Measurements from ENCODE around the gene RCC2. TPM values are rescaled to one million over a fixed set of nuclear protein-coding genes. Genes with fewer than 3 reads are reported as not detected.
"Not testable (repeated sequence)": the region's sequence is repeated elsewhere in the genome, so short reads cannot be mapped to it uniquely, and the experiment has no call there.

Gene RCC2
- total RNA-seq (36.9 TPM), polyA plus RNA-seq (24.0 TPM)

GRCh38 chr1:17439250-17440073, at the start of gene RCC2:
Gene RCC2 (minus strand): TSS chr1:17439677. CDS start chr1:17438514, 1,163 bp downstream.
- Histone ChIP-seq H3K4me1 (ENCODE audit: insufficient read depth) (no peaks in the 10 kb centered on the region), H3K36me3 (ENCODE audit: insufficient read depth) (no peaks in the 10 kb centered on the region), H3K27ac (ENCODE audit: low read depth) (peak within 1 kb of the TSS; percentile 78), H3K4me3 (ENCODE audit: low read depth, low read length) (peak within 1 kb of the TSS; percentile 95)
- under 1% methylated on average over 75 of the region's 75 CpGs for WGBS
- DNase-seq (ENCODE audit: extremely low spot score) = peak; percentile 54

GRCh38 chr1:17486242-17486641, 46.8 kb upstream of the RCC2 start:
- 83% methylated on average over 9 of the region's 9 CpGs for WGBS
- no peak for DNase-seq (ENCODE audit: extremely low spot score)
- H3K27ac ChIP-seq (ENCODE audit: low read depth) = no peak overlapping the region
- H3K4me3 ChIP-seq (ENCODE audit: low read depth, low read length) = no peak overlapping the region
- no peaks in the 10 kb centered on the region for H3K36me3 ChIP-seq (ENCODE audit: insufficient read depth)
- no peaks in the 10 kb centered on the region for H3K4me1 ChIP-seq (ENCODE audit: insufficient read depth)

- H3K4me1 ChIP-seq (ENCODE audit: insufficient read depth) = no peaks in the 10 kb centered on the region
- H3K27ac ChIP-seq (ENCODE audit: low read depth) = no peak overlapping the region
- 69% methylated on average over 10 of the region's 10 CpGs for WGBS
- DNase-seq (ENCODE audit: extremely low spot score) = no peak
- no peak overlapping the region for H3K4me3 ChIP-seq (ENCODE audit: low read depth, low read length)
- no peaks in the 10 kb centered on the region for H3K36me3 ChIP-seq (ENCODE audit: insufficient read depth)
Measured at GRCh38 chr1:17485281-17485680, 45.8 kb upstream of the RCC2 start.

GRCh38 chr1:17481981-17482380, 42.5 kb upstream of the RCC2 start:
- H3K4me1 ChIP-seq (ENCODE audit: insufficient read depth); H3K27ac ChIP-seq (ENCODE audit: low read depth); H3K36me3 ChIP-seq (ENCODE audit: insufficient read depth); DNase-seq (ENCODE audit: extremely low spot score); H3K4me3 ChIP-seq (ENCODE audit: low read depth, low read length): not testable (repeated sequence)
- WGBS = 87% methylated on average over 10 of the region's 10 CpGs

DNA sequence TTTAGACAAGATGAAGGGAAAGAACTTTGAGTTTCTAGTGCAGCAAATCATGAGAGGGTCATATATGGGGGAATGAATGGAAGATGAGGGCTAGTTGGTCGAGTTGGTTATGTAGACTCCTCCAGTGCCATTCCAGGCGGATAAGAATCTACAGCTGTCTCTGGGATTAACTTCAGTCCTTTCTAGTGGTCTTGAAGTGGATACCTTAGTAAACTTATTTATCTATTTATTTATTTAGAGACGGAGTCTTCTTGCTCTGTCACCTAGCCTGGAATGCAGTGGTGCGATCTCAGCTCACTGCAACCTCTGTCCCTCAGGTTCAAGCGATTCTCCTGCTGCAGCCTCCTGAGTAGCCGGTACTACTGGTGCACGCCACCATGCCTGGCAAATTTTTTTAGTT, 41.4 kb upstream of the RCC2 start:
- Histone ChIP-seq H3K4me1 (ENCODE audit: insufficient read depth) (no peaks in the 10 kb centered on the region), H3K27ac (ENCODE audit: low read depth) (no peak overlapping the region), H3K4me3 (ENCODE audit: low read depth, low read length) (no peak overlapping the region), H3K36me3 (ENCODE audit: insufficient read depth) (no peaks in the 10 kb centered on the region)
- no peak for DNase-seq (ENCODE audit: extremely low spot score)
- 79% methylated on average over 7 of the region's 7 CpGs for WGBS

GRCh38 chr1:17475752-17476151, 36.3 kb upstream of the RCC2 start:
- no peaks in the 10 kb centered on the region for H3K36me3 ChIP-seq (ENCODE audit: insufficient read depth)
- H3K4me3 ChIP-seq (ENCODE audit: low read depth, low read length) = no peak overlapping the region
- no peak overlapping the region for H3K27ac ChIP-seq (ENCODE audit: low read depth)
- WGBS = 62% methylated on average over 3 of the region's 3 CpGs
- peak; percentile 47 for DNase-seq (ENCODE audit: extremely low spot score)
- no peaks in the 10 kb centered on the region for H3K4me1 ChIP-seq (ENCODE audit: insufficient read depth)

- H3K27ac ChIP-seq (ENCODE audit: low read depth); DNase-seq (ENCODE audit: extremely low spot score); H3K4me1 ChIP-seq (ENCODE audit: insufficient read depth); H3K36me3 ChIP-seq (ENCODE audit: insufficient read depth); H3K4me3 ChIP-seq (ENCODE audit: low read depth, low read length): not testable (repeated sequence)
- WGBS = 88% methylated on average over 20 of the region's 20 CpGs
Measured at GRCh38 chr1:17474836-17475555, 35.5 kb upstream of the RCC2 start.

GRCh38 chr1:17472814-17473213, 33.3 kb upstream of the RCC2 start:
- Histone ChIP-seq H3K27ac (ENCODE audit: low read depth) (no peak overlapping the region), H3K4me1 (ENCODE audit: insufficient read depth) (no peaks in the 10 kb centered on the region), H3K4me3 (ENCODE audit: low read depth, low read length) (no peak overlapping the region), H3K36me3 (ENCODE audit: insufficient read depth) (no peaks in the 10 kb centered on the region)
- WGBS = 53% methylated on average over 5 of the region's 5 CpGs
- DNase-seq (ENCODE audit: extremely low spot score) = no peak

GRCh38 chr1:17471393-17471792, 31.9 kb upstream of the RCC2 start:
- Histone ChIP-seq H3K4me1 (ENCODE audit: insufficient read depth) (no peaks in the 10 kb centered on the region), H3K27ac (ENCODE audit: low read depth) (no peak overlapping the region), H3K36me3 (ENCODE audit: insufficient read depth) (no peaks in the 10 kb centered on the region), H3K4me3 (ENCODE audit: low read depth, low read length) (no peak overlapping the region)
- DNase-seq (ENCODE audit: extremely low spot score) = no peak
- 91% methylated on average over 2 of the region's 2 CpGs for WGBS

DNA sequence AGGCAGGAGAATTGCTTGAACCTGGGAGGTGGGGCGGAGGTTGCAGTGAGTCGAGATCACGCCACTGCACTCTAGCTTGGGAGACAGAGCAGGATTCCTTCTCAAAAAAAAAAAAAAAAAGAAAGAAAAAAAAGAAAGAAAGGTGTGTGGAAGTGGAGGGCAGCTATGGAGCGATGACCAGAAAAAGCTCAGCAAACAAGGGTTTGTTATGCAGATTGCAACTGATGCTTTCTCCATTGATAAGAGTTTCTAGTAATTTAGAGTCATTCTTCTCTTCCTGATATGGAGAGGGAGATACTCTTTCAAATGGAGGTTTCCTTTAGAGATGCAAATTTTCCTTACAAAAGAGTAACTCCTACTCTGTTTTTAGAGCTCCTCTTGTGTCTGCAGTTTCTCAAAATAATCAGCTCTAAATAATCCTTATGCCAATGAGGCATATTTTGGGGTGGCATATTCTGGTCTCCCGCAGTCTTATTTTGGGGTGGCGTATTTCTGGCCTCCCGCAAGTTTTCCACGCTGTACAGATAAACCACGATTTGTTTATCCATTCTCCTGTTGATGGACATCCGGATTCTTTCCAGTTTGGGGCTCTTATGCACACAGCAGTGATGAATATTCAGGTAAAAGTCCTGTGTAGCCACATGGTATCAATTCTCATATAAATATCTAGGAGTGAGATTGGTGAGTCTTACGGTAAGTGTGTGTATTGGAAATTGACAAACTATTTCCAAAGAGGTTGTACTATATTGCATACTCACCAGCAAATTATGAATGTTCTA, 30.7 kb upstream of the RCC2 start:
- 49% methylated on average over 11 of the region's 11 CpGs for WGBS
- DNase-seq (ENCODE audit: extremely low spot score) = no peak
- Histone ChIP-seq H3K4me1 (ENCODE audit: insufficient read depth) (no peaks in the 10 kb centered on the region), H3K36me3 (ENCODE audit: insufficient read depth) (no peaks in the 10 kb centered on the region), H3K4me3 (ENCODE audit: low read depth, low read length) (no peak overlapping the region), H3K27ac (ENCODE audit: low read depth) (no peak overlapping the region)

DNA sequence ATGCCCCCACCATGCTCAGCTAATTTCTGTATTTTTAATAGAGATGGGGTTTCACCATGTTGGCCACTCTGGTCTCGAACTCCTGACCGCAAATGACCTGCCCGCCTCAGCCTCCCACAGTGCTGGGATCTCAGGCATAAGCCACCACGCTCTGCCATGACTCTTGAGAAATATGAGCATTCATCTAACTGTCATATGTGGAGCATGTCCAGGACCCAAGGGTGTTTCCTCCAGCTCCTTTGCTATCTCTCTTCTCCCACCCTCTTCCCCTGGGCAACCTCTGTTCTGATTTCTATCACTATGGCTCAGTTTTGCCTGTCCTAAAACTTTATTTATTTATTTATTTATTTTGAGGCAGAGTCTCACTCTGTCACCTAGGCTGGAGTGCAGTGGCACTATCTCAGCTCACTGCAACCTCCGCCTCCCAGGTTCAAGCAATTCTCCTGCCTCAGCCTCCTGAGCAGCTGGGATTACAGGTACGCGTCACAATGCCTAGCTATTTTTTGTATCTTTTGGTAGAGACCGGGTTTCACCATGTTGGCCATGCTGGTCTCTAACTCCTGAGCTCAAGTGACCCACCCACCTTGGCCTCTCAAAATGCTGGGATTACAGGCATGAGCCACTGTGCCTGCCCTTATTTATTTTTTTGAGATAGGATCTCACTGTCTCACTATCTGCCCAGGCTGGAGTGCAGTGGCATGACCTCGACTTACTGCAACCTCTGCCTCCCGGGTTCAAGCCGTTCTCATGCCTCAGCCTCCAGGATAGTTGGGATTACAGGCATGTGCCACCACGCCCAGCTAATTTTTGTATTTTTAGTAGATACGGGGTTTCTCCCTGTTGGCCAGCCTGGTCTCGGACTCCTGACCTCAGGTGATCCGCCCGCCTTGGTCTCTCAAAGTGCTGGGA, 29.1 kb upstream of the RCC2 start:
- not testable (repeated sequence) for H3K36me3 ChIP-seq (ENCODE audit: insufficient read depth); H3K4me1 ChIP-seq (ENCODE audit: insufficient read depth); H3K27ac ChIP-seq (ENCODE audit: low read depth); H3K4me3 ChIP-seq (ENCODE audit: low read depth, low read length); DNase-seq (ENCODE audit: extremely low spot score)
- WGBS = 85% methylated on average over 16 of the region's 16 CpGs

- H3K4me1 ChIP-seq (ENCODE audit: insufficient read depth) = no peaks in the 10 kb centered on the region
- no peak for DNase-seq (ENCODE audit: extremely low spot score)
- 72% methylated on average over 6 of the region's 6 CpGs for WGBS
- no peak overlapping the region for H3K4me3 ChIP-seq (ENCODE audit: low read depth, low read length)
- H3K27ac ChIP-seq (ENCODE audit: low read depth) = no peak overlapping the region
- no peaks in the 10 kb centered on the region for H3K36me3 ChIP-seq (ENCODE audit: insufficient read depth)
Measured at GRCh38 chr1:17466359-17466758, 26.9 kb upstream of the RCC2 start.

DNA sequence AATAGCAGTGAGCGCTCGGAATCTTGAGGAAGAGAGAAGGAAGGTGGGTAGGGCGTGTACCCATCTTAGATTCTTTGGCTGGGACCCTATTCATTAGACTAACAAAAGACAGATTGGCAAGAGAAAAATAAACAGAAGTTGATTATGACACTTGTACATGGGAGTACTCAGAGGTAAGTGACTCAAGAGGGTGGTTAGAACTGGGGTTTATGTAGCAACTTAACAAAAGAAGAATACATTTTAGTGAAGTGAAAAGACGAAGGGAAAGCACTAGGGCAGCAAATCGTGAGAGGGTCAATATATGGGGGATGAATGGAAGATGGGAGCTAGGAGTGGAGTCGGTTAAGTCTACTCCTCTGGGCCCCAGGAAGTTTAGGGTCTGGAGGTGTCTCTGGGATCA, 25.8 kb upstream of the RCC2 start:
- Histone ChIP-seq H3K4me3 (ENCODE audit: low read depth, low read length) (no peak overlapping the region), H3K36me3 (ENCODE audit: insufficient read depth) (no peaks in the 10 kb centered on the region), H3K27ac (ENCODE audit: low read depth) (no peak overlapping the region), H3K4me1 (ENCODE audit: insufficient read depth) (no peaks in the 10 kb centered on the region)
- 83% methylated on average over 6 of the region's 6 CpGs for WGBS
- DNase-seq (ENCODE audit: extremely low spot score) = no peak
